HEK293 (cell line): ENCODE data around the gene CALHM4.

ENCODE experiments used
- CTCF ChIA-PET: fragments of 350-600 bp; formaldehyde crosslinking; extraction: SDS; loops from one replicate; lab custom pipeline; 2021; ENCODE audit warnings: antibody characterized with exemption; lab: Yijun Ruan, JAX
- POLR2A ChIA-PET: fragments of 300-600 bp; formaldehyde crosslinking; extraction: SDS; loops from one replicate; lab custom pipeline; 2020; ENCODE audit warnings: antibody characterized with exemption, inconsistent platforms; lab: Yijun Ruan, JAX
- H3K27ac ChIP-seq: fragments of 200-500 bp; sonication (Bioruptor generic); 2 replicates; pipeline ENCODE4 v1.5.1; 2014; ENCODE audit warnings: low read depth, low read length, control low read depth, inconsistent platforms; ENCODE audit errors: extremely low read depth
- H3K36me3 ChIP-seq, 2 experiments: fragments of 200-500 bp in 1 of 2; sonication (Bioruptor generic) in 1 of 2; 1 replicate in 1 of 2; 2 replicates in 1 of 2; pipeline ENCODE4 v1.5.1; 2014 to 2017; ENCODE audit warnings: inconsistent platforms in 2 of 2, low read length in 2 of 2; ENCODE audit not compliant: control insufficient read depth in 2 of 2, insufficient read depth in 1 of 2
- H3K4me1 ChIP-seq: fragments of 200-500 bp; sonication (Bioruptor generic); 2 replicates; pipeline ENCODE4 v1.5.1; 2014; ENCODE audit warnings: mild to moderate bottlenecking, low read length, inconsistent platforms; ENCODE audit not compliant: control insufficient read depth, insufficient read depth
- H3K4me3 ChIP-seq: 2 replicates; pipeline ENCODE4 v1.5.1; 2011; ENCODE audit warnings: low read depth, mild to moderate bottlenecking, control low read depth, low read length, moderate library complexity
- H3K9me3 ChIP-seq: fragments of 200-500 bp; sonication (Bioruptor generic); 2 replicates; pipeline ENCODE4 v1.5.1; 2014; ENCODE audit warnings: low read depth, low read length, inconsistent platforms; ENCODE audit not compliant: control insufficient read depth, insufficient read depth
- GFI1B ChIP-seq: fragments of 450-650 bp; formaldehyde crosslinking; IDR thresholded peaks from 2 replicates; pipeline ENCODE4 v1.5.1; 2016; ENCODE audit warnings: missing biosample characterization, missing genetic modification characterization
- GLI2 ChIP-seq: fragments of 450-650 bp; formaldehyde crosslinking; IDR thresholded peaks from 2 replicates; pipeline ENCODE4; 2017; ENCODE audit warnings: missing biosample characterization, missing genetic modification characterization, low read depth, borderline replicate concordance
- KLF1 ChIP-seq: fragments of 450-650 bp; formaldehyde crosslinking; IDR thresholded peaks from 2 replicates; pipeline ENCODE4 v1.5.1; 2016; ENCODE audit warnings: missing biosample characterization, missing genetic modification characterization
- SP2 ChIP-seq: fragments of 450-650 bp; formaldehyde crosslinking; IDR thresholded peaks from 2 replicates; pipeline ENCODE4 v1.5.1; 2016; ENCODE audit warnings: missing biosample characterization, missing genetic modification characterization
- SP7 ChIP-seq: fragments of 450-650 bp; formaldehyde crosslinking; IDR thresholded peaks from 2 replicates; pipeline ENCODE4 v1.5.1; 2016; ENCODE audit warnings: missing biosample characterization, missing genetic modification characterization
- WT1 ChIP-seq: fragments of 450-650 bp; formaldehyde crosslinking; IDR thresholded peaks from 2 replicates; pipeline ENCODE4 v1.5.1; 2016; ENCODE audit warnings: missing biosample characterization, missing genetic modification characterization
- ZFP69B ChIP-seq: fragments of 450-650 bp; formaldehyde crosslinking; IDR thresholded peaks from 2 replicates; pipeline ENCODE4 v1.5.1; 2016; ENCODE audit warnings: missing biosample characterization, missing genetic modification characterization
- ZNF266 ChIP-seq: fragments of 450-650 bp; formaldehyde crosslinking; IDR thresholded peaks from 2 replicates; pipeline ENCODE4 v1.5.1; 2016; ENCODE audit warnings: missing biosample characterization, missing genetic modification characterization, low read depth
- ZNF292 ChIP-seq: fragments of 450-650 bp; formaldehyde crosslinking; IDR thresholded peaks from 2 replicates; pipeline ENCODE4 v1.5.1; 2016; ENCODE audit warnings: low read depth, missing biosample characterization, missing genetic modification characterization, borderline replicate concordance
- ZNF302 ChIP-seq: fragments of 450-650 bp; formaldehyde crosslinking; IDR thresholded peaks from 2 replicates; pipeline ENCODE4 v1.5.1; 2016; ENCODE audit warnings: missing biosample characterization, missing genetic modification characterization, low read depth
- ZNF324 ChIP-seq: fragments of 450-650 bp; formaldehyde crosslinking; IDR thresholded peaks from 2 replicates; pipeline ENCODE4 v1.5.1; 2016; ENCODE audit warnings: missing biosample characterization, missing genetic modification characterization
- ZNF596 ChIP-seq: fragments of 450-650 bp; IDR thresholded peaks from 2 replicates; pipeline ENCODE4 v1.5.0; 2018; ENCODE audit warnings: missing biosample characterization, mild to moderate bottlenecking, missing genetic modification characterization, moderate library complexity
- ZNF600 ChIP-seq: fragments of 450-650 bp; formaldehyde crosslinking; IDR thresholded peaks from 2 replicates; pipeline ENCODE4 v1.5.1; 2016; ENCODE audit warnings: missing biosample characterization, missing genetic modification characterization
- ZNF664 ChIP-seq: fragments of 450-650 bp; formaldehyde crosslinking; IDR thresholded peaks from 2 replicates; pipeline ENCODE4 v1.5.1; 2016; ENCODE audit warnings: missing biosample characterization, missing genetic modification characterization
- ZNF747 ChIP-seq: fragments of 450-650 bp; formaldehyde crosslinking; IDR thresholded peaks from 2 replicates; pipeline ENCODE4 v1.5.1; 2016; ENCODE audit warnings: missing biosample characterization, missing genetic modification characterization
- ZNF776 ChIP-seq: fragments of 450-650 bp; formaldehyde crosslinking; IDR thresholded peaks from 2 replicates; pipeline ENCODE4 v1.5.0; 2017; ENCODE audit warnings: missing biosample characterization, missing genetic modification characterization, borderline replicate concordance
- ZNF837 ChIP-seq: fragments of 450-650 bp; formaldehyde crosslinking; IDR thresholded peaks from 2 replicates; pipeline ENCODE4 v1.5.1; 2016; ENCODE audit warnings: missing biosample characterization, missing genetic modification characterization
- ZSCAN30 ChIP-seq: fragments of 450-650 bp; IDR thresholded peaks from 2 replicates; pipeline ENCODE4 v1.5.1; 2018; ENCODE audit warnings: missing biosample characterization, mild to moderate bottlenecking, missing genetic modification characterization, moderate library complexity
- TF ChIP-seq, protein P1 (sequence below): fragments of 450-650 bp; formaldehyde crosslinking; IDR thresholded peaks from 2 replicates; pipeline ENCODE4 v1.5.1; 2016; ENCODE audit warnings: missing biosample characterization, missing genetic modification characterization, borderline replicate concordance
- TF ChIP-seq, protein P2 (sequence below): IDR thresholded peaks from 2 replicates; pipeline ENCODE4 v1.6.1; 2011; ENCODE audit warnings: mild to moderate bottlenecking, low read depth, low read length, borderline replicate concordance
- TF ChIP-seq, protein P3 (sequence below): fragments of 450-650 bp; formaldehyde crosslinking; IDR thresholded peaks from 2 replicates; pipeline ENCODE4 v1.5.1; 2017; ENCODE audit warnings: missing biosample characterization, missing genetic modification characterization
- TF ChIP-seq, protein P4 (sequence below): fragments of 450-650 bp; formaldehyde crosslinking; IDR thresholded peaks from 2 replicates; pipeline ENCODE4 v1.5.1; 2016; ENCODE audit warnings: missing biosample characterization, missing genetic modification characterization

Gene CALHM4

DNA sequence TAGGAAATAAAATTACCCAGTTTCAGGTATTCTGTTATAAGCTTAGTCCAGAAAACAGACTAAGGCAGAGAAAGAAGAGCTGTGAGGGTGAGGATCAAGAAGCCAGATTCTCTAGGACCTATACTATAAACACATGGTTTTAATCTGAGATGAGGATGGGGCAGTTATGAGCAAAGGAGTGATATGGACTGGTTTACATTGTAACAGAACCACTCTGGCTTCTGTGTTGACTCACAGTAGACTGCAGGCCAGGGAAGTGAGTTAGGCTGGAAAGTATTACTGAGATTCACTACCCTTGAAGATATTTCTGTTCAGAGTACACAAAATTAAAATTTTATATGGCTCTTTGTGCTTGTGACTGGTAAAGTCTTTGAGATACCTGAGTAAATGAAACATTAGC lies 14.6 kb downstream of the CALHM4 start:
- no peak overlapping the region for H3K4me3 ChIP-seq
- H3K36me3 ChIP-seq: no peaks in the 10 kb centered on the region
- CTCF ChIA-PET: interaction anchor here (0.7 to 1.8 kb wide), 5 partner anchors 33 to 300 kb away, joined by 3 to 6 read pairs (median 4); no protein-coding TSS in a partner anchor
- peak; percentile 67; the same call in 1 of the 2 replicates for TF ChIP-seq ZNF600 (tag by site-specific recombination)
- no peak for TF ChIP-seq GLI2
- no peak for TF ChIP-seq KLF1 (tag by site-specific recombination)
- POLR2A ChIA-PET: no interaction called here
- no peaks in the 10 kb centered on the region for H3K9me3 ChIP-seq
- H3K27ac ChIP-seq: no peak overlapping the region
- peaks cover 2% of the 10 kb centered on the region; the same call in 1 of the 2 replicates for H3K4me1 ChIP-seq

DNA sequence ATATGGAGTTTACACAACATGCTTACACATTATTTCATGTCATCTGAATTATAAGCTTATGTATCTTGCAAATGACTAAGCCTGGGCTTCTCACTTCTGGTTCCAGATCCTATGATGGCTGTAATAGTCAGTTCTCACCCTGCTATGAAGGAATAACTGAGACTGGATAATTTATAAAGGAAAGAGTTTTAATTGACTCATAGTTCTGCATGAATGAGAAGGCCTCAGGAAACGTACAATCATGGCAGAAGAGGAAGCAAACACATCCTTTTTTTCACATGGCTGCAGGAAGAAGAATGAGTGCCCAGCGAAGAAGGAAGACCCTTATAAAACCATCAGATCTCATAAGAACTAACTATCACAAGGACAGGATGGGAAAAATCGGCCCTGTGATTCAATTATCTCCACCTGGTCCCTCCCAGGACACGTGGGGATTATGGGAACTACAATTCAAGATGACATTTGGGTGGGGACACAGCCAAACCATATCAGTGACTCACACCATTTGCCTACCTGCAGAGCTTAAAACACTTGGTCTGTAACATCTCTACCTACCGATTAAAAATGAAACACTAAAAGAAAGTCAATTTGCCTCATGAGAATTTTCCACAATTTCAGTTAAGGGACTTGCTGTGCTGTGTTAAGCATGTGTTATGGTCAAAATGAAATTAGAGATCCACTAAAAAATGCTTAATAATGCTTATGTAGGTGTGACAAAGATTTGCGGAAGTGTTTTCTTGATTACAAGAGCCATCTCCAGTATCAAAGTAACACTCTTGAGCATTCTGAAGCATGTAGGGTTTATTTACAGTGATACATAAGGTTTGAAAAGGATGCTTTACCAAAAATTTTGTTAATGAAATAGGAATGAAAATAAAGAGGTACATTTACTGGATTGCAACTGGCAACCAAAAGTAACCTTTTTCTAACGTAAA lies 15.5 kb downstream of the CALHM4 start:
- TF ChIP-seq SP2 (tag by site-specific recombination) (no peak), ZSCAN30 (tag by site-specific recombination) (no peak), ZNF747 (no peak), ZNF324 (tag by site-specific recombination) (no peak), WT1 (tag by site-specific recombination) (no peak), ZNF302 (no peak), ZNF837 (tag by site-specific recombination) (no peak), SP7 (tag by site-specific recombination) (no peak), GFI1B (tag by site-specific recombination) (no peak), ZFP69B (tag by site-specific recombination) (no peak)
- TF ChIP-seq, protein P1, sequence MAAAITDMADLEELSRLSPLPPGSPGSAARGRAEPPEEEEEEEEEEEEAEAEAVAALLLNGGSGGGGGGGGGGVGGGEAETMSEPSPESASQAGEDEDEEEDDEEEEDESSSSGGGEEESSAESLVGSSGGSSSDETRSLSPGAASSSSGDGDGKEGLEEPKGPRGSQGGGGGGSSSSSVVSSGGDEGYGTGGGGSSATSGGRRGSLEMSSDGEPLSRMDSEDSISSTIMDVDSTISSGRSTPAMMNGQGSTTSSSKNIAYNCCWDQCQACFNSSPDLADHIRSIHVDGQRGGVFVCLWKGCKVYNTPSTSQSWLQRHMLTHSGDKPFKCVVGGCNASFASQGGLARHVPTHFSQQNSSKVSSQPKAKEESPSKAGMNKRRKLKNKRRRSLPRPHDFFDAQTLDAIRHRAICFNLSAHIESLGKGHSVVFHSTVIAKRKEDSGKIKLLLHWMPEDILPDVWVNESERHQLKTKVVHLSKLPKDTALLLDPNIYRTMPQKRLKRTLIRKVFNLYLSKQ (tag by site-specific recombination): no peak
- Histone ChIP-seq H3K4me1 (peaks cover 2% of the 10 kb centered on the region; the same call in 1 of the 2 replicates), H3K4me3 (no peak overlapping the region), H3K36me3 (peaks cover 0 to 6% of the 10 kb centered on the region in 2 experiments; a peak in 1 of 3 replicates), H3K9me3 (no peaks in the 10 kb centered on the region), H3K27ac (no peak overlapping the region)
- ChIA-PET POLR2A (no interaction called here), CTCF (interaction anchor here (0.6 to 3.3 kb wide), 9 partner anchors 8 to 301 kb away, joined by 3 to 19 read pairs (median 6); no protein-coding TSS in a partner anchor)

DNA sequence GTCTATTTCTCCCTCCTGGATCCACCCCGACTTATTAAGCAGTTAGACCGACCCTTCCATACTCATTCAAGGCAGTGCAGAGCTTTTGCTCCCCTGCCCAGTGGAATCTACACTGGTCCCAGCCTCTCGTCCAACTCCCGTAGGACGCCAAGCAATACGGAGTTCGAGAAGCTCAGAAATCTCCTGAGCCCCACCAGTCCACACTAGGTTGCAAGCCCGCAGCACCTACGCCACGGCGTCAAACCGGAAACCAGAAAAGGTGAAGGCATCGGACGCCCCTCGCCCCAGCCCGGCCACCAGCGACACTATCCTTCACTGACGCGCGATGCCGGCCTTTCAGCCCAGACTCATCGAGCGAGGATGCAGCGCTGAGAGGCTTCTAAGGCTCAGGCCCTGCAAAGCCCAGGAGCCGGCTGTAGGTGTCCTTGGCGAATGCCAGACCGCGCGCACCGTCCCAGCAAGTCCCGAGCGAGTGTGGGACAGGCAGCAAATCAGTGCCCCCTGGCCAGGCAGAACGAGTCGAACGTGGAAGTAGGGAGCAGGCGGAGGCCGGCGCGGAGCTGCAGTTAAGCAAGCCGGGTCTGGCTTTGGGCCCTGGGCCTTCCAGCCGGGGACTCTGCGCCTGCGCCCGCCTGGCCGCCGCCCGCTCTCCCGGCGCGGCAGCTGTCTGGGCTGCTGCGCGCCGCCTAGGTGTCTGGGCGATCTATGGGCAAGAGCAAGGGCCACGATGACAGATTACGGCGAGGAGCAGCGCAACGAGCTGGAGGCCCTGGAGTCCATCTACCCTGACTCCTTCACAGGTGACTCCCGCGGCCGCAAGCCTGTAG lies 17.5 kb downstream of the CALHM4 start, which contains the start of gene RWDD1:
TSS of gene RWDD1 (plus strand) at position 649 of the 827 bp plus-strand sequence. CDS start at position 728, 79 bp downstream.
- H3K4me1 ChIP-seq: peaks cover 2% of the 10 kb centered on the region; the same call in 1 of the 2 replicates
- CTCF ChIA-PET: interaction anchor here (0.6 to 3.3 kb wide), 18 partner anchors 8 to 468 kb away, joined by 3 to 19 read pairs (median 5); partner anchors contain the start of gene CALHM5
- no peak for TF ChIP-seq ZNF292 (tag by site-specific recombination)
- peak; percentile 5; the same call in 1 of the 2 replicates for TF ChIP-seq ZNF664
- TF ChIP-seq, protein P2, sequence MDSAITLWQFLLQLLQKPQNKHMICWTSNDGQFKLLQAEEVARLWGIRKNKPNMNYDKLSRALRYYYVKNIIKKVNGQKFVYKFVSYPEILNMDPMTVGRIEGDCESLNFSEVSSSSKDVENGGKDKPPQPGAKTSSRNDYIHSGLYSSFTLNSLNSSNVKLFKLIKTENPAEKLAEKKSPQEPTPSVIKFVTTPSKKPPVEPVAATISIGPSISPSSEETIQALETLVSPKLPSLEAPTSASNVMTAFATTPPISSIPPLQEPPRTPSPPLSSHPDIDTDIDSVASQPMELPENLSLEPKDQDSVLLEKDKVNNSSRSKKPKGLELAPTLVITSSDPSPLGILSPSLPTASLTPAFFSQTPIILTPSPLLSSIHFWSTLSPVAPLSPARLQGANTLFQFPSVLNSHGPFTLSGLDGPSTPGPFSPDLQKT: no peak
- TF ChIP-seq, protein P3, sequence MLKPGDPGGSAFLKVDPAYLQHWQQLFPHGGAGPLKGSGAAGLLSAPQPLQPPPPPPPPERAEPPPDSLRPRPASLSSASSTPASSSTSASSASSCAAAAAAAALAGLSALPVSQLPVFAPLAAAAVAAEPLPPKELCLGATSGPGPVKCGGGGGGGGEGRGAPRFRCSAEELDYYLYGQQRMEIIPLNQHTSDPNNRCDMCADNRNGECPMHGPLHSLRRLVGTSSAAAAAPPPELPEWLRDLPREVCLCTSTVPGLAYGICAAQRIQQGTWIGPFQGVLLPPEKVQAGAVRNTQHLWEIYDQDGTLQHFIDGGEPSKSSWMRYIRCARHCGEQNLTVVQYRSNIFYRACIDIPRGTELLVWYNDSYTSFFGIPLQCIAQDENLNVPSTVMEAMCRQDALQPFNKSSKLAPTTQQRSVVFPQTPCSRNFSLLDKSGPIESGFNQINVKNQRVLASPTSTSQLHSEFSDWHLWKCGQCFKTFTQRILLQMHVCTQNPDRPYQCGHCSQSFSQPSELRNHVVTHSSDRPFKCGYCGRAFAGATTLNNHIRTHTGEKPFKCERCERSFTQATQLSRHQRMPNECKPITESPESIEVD (tag by site-specific recombination): no peak
- TF ChIP-seq ZNF776 (tag by site-specific recombination): no peak
- peak; percentile 62 for TF ChIP-seq SP2 (tag by site-specific recombination)
- TF ChIP-seq ZNF596 (tag by site-specific recombination): no peak
- TF ChIP-seq, protein P4, sequence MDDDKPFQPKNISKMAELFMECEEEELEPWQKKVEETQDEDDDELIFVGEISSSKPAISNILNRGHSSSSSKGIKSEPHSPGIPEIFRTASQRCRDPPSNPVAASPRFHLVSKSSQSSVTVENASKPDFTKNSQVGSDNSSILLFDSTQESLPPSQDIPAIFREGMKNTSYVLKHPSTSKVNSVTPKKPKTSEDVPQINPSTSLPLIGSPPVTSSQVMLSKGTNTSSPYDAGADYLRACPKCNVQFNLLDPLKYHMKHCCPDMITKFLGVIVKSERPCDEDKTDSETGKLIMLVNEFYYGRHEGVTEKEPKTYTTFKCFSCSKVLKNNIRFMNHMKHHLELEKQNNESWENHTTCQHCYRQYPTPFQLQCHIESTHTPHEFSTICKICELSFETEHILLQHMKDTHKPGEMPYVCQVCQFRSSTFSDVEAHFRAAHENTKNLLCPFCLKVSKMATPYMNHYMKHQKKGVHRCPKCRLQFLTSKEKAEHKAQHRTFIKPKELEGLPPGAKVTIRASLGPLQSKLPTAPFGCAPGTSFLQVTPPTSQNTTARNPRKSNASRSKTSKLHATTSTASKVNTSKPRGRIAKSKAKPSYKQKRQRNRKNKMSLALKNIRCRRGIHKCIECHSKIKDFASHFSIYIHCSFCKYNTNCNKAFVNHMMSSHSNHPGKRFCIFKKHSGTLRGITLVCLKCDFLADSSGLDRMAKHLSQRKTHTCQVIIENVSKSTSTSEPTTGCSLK (tag by site-specific recombination): no peak
- TF ChIP-seq ZNF266: no peak

More for the DNA sequence above, 17.5 kb downstream of the CALHM4 start, which contains the start of gene RWDD1:
- peak within 1 kb of the TSS; percentile 96 for H3K4me3 ChIP-seq
- POLR2A ChIA-PET: interaction anchor here (0.6 to 2.7 kb wide), 31 partner anchors 8 to 470 kb away, joined by 3 to 27 read pairs (median 4); partner anchors contain the start of genes CALHM4, CALHM5, DSE and NT5DC1
- peaks cover 6 to 25% of the 10 kb centered on the region in 2 experiments; a peak in 2 of 3 replicates for H3K36me3 ChIP-seq
- H3K9me3 ChIP-seq: no peaks in the 10 kb centered on the region
- H3K27ac ChIP-seq: peak within 1 kb of the TSS; percentile 85
